Measurements from ENCODE around the gene ODAM.
"Not testable (repeated sequence)": the region's sequence is repeated elsewhere in the genome, so short reads cannot be mapped to it uniquely, and the experiment has no call there.

The ODAM gene

DNA sequence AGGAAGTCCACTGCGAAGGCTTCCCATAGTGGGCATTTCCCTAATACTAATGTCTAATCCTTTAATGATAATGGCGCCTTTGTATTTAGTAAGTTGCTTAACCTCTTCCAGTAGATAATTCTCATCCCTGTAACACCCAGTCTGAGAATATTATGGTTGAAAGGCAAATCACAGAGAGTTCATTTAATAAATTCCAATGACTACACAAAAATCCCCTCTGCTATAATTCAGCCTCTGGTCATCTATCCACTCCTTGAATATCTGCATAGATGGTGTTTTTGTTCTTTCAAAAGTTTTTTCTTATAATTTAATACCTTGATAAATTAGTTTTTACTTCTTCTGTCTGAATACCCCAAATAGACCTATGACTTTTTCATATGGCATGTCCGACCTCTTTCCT is 25.9 kb downstream of the ODAM start:
- DNase-seq (ENCODE audit: low spot score); FAIRE-seq: not testable (repeated sequence)

- DNase-seq (ENCODE audit: low spot score); FAIRE-seq: not testable (repeated sequence)
Observed at GRCh38 chr4:70221818-70222217, 26.3 kb downstream of the ODAM start.

DNA sequence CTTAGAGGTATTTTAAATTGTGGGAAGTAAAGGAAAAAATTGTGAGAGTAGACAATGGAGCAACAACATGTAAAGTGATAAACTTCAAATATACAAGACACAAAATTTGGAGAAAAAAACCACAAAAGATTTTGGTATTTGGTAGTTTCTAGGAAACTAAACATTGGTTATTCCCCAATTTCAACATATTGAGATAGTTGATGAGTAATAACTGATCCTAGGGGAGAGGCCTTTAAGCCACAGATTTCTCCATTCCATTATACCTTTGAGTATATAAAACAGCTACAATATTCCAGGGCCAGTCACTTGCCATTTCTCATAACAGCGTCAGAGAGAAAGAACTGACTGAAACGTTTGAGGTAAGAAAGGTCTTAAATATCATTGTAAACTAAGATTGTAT is 30.3 kb downstream of the ODAM start, which contains the start of gene FDCSP:
Gene FDCSP (plus strand): TSS at position 301 of the 400 bp plus-strand sequence. CDS start 5,071 bp downstream, outside the sequence.
- no peak for FAIRE-seq
- DNase-seq (ENCODE audit: low spot score) = no peak

GRCh38 chr4:70236125-70236524 is 40.6 kb downstream of the ODAM start:
- DNase-seq (ENCODE audit: low spot score) = no peak
- FAIRE-seq = no peak

DNA sequence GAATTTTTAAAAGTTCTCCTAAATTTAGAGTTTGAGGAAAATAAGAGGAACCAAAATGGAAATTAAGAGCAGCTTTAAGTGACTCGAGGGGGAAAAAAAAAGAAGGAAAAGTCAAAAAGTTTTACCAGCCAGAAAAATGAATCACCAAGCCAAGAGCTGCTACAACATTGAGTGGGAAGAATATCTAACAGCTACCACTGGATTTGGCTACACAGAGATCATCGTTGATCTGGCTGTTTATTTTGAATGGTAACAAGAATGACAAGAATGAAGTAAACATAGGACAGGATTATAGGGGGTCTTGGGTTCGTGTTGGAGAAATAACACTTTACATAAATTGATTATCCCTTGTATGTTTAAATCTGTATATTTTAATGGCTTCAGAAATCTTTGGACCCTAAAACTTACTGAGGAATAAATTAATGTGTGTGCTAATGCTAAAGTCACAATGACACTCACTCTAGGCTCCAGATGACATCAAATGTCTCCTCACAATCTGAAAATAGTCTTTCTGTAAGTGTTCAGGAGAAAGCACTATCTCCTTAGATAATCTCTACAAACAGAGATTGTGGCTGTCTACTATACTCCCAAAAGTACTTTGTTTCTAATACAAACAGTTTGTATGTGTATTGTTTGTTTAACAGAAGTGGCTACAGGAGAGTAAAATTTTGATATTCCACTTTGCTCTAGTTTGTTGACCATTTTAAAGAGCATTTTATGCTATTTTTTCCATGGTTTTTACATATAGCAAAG is 43.8 kb downstream of the ODAM start:
- DNase-seq (ENCODE audit: low spot score) = no peak
- FAIRE-seq = no peak

DNA sequence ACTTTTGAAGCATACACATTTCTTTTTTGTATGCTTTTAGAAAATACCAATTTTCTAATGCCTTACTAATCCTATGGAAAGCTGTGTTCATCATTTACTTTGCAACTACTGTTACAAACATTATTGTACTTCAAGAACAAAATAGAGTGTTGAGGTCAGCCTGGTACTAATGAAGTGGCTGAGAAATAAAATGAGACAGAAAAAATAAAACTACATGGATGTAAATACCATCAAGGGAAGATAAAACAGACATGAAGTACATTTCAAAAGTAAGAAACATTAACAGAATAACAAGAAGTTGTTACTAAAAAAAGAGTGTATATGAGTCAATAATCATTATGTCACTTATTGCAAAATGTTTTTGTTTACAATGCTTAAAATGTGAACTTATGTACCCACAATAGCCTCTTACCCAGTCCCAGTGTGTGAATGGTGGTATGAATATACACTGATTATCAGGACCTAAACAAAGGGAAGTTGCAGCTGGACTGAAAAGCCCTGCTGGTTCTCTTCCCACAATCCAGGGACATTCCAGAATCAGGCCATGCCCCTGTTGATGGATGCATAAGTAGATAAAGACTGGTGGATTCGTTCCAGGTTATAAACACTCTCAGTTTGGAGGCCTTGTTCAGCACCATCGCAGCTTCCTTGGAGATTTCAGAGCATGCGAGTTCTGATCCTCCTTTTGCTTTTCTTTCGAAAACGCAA is 44.5 kb downstream of the ODAM start:
- no peak for DNase-seq (ENCODE audit: low spot score)

GRCh38 chr4:70242297-70242696 is 46.8 kb downstream of the ODAM start, which contains the start of gene CSN3:
Gene CSN3 (plus strand): TSS chr4:70242597. CDS start chr4:70244820, 2,223 bp downstream.
- FAIRE-seq; DNase-seq (ENCODE audit: low spot score): not testable (repeated sequence)

More for the DNA sequence above, 44.5 kb downstream of the ODAM start:
- no peak for FAIRE-seq

- DNase-seq (ENCODE audit: low spot score) (no peak), FAIRE-seq (no peak)
Observed at GRCh38 chr4:70243091-70243490, 47.6 kb downstream of the ODAM start.

- DNase-seq (ENCODE audit: low spot score) = no peak
Observed at GRCh38 chr4:70251250-70251944, 55.9 kb downstream of the ODAM start.

GRCh38 chr4:70251945-70252277 is 56.4 kb downstream of the ODAM start:
- FAIRE-seq (no peak), DNase-seq (ENCODE audit: low spot score) (no peak)

More at GRCh38 chr4:70251250-70251944, 55.9 kb downstream of the ODAM start:
- FAIRE-seq = no peak

Measured in RCC 7860 (cell line).